ENCODE results near the gene TNFRSF18. TPM values are rescaled to one million over a fixed set of nuclear protein-coding genes. Genes with fewer than 3 reads are reported as not detected.

Gene TNFRSF18
- polyA plus RNA-seq, 2 of the 4 experiments (the other 2 are of a cell fraction) = not detected

- ChIA-PET POLR2A (no interaction called here), CTCF (interaction anchor here (9.4 kb wide), 1 partner anchor 112 kb away, joined by 46 read pairs; no protein-coding TSS in a partner anchor)
- peaks cover 36% of the 10 kb centered on the region for H3K4me1 ChIP-seq
These were observed 27.1 kb upstream of the TNFRSF18 start for GRCh38 chr1:1233567-1233892.

GRCh38 chr1:1232796-1233566 is 26.6 kb upstream of the TNFRSF18 start:
- H3K9me3 ChIP-seq = no peaks in the 10 kb centered on the region
- H3K4me2 ChIP-seq = peak overlapping the region; percentile 81
- peak overlapping the region; percentile 94 to 98 for H3K27ac ChIP-seq
- ChIA-PET CTCF (no interaction called here), POLR2A (no interaction called here)
- DNase-seq (ENCODE audit: low read depth in 1 of 2, low spot score in 1 of 2) (no peak), ATAC-seq (no peak), FAIRE-seq (no peak)
- 98% methylated on average over 22 of the region's 98 CpGs for WGBS (ENCODE audit: missing lambda C conversion rate)
- no peak for TF ChIP-seq FOXS1 (CRISPR knock-in tag; IDR thresholded peaks at IDR 0.05)
- no peak for TF ChIP-seq EHMT2 (IDR thresholded peaks at IDR 0.05; ENCODE audit: low read depth)
- TF ChIP-seq EHF (CRISPR knock-in tag; IDR thresholded peaks at IDR 0.05) = no peak
- H3K4me1 ChIP-seq = peaks cover 31% of the 10 kb centered on the region
- peak overlapping the region; percentile 52 for H3K4me3 ChIP-seq

More at GRCh38 chr1:1233567-1233892, 27.1 kb upstream of the TNFRSF18 start:
- DNase-seq (ENCODE audit: low read depth in 1 of 2, low spot score in 1 of 2) (no peak), FAIRE-seq (no peak), ATAC-seq (no peak)
- H3K4me3 ChIP-seq = peak overlapping the region; percentile 52; the same call in 1 of the 3 replicates
- H3K27ac ChIP-seq = no peak overlapping the region
- 97% methylated on average over 15 of the region's 15 CpGs for WGBS (ENCODE audit: missing lambda C conversion rate)
- H3K9me3 ChIP-seq = no peaks in the 10 kb centered on the region
- TF ChIP-seq JUNB (IDR thresholded peaks at IDR 0.05) (no peak), ZC3H11A (IDR thresholded peaks at IDR 0.05) (no peak), KDM1A (IDR thresholded peaks at IDR 0.05; ENCODE audit: low read depth) (no peak), TP53 (CRISPR knock-in tag; IDR thresholded peaks at IDR 0.05) (no peak), HES2 (IDR thresholded peaks at IDR 0.05) (no peak), EHMT2 (IDR thresholded peaks at IDR 0.05; ENCODE audit: low read depth) (no peak), RFX5 (IDR thresholded peaks at IDR 0.05) (no peak), ATOH8 (CRISPR knock-in tag; IDR thresholded peaks at IDR 0.05; ENCODE audit: low read depth) (no peak)
- peak overlapping the region; percentile 81 for H3K4me2 ChIP-seq

- ChIA-PET POLR2A (interaction anchor here (1.3 kb wide), 1 partner anchor 153 kb away, joined by 3 read pairs; no protein-coding TSS in a partner anchor), CTCF (interaction anchor here (2.4 kb wide), 1 partner anchor 110 kb away, joined by 17 read pairs; no protein-coding TSS in a partner anchor)
- 68% methylated on average over 13 of the region's 100 CpGs for WGBS (ENCODE audit: missing lambda C conversion rate)
- H3K4me1 ChIP-seq = peaks cover 24% of the 10 kb centered on the region
- no peaks in the 10 kb centered on the region for H3K9me3 ChIP-seq
- ATAC-seq (peak in 1 of 2 experiments; percentile 14; a peak in 2 of 6 replicates), FAIRE-seq (no peak), DNase-seq (ENCODE audit: low read depth in 1 of 2, low spot score in 1 of 2) (no peak)
- peak within 1 kb of the TSS; percentile 98 to 100 for H3K27ac ChIP-seq
- H3K4me3 ChIP-seq = peak within 1 kb of the TSS; percentile 97
- H3K4me2 ChIP-seq = peak within 1 kb of the TSS; percentile 98
- no peak for TF ChIP-seq MAZ (IDR thresholded peaks at IDR 0.05; ENCODE audit: borderline replicate concordance, low read depth, low read length)
- no peak for TF ChIP-seq FOXS1 (CRISPR knock-in tag; IDR thresholded peaks at IDR 0.05)
- peak; percentile 64; the same call in 1 of the 2 replicates for TF ChIP-seq HOXB5 (CRISPR knock-in tag; IDR thresholded peaks at IDR 0.05)
- 0 out of 2 replicates have a peak, but pooled peaks have one; percentile 33 for TF ChIP-seq ATOH8 (CRISPR knock-in tag; IDR thresholded peaks at IDR 0.05; ENCODE audit: low read depth)
- no peak for TF ChIP-seq CBX2 (IDR thresholded peaks at IDR 0.05; ENCODE audit: borderline replicate concordance, low read depth)
- peak; percentile 28; the same call in 1 of the 2 replicates for TF ChIP-seq POLR2A (IDR thresholded peaks at IDR 0.05; ENCODE audit: low read length)
- 0 out of 2 replicates have a peak, but pooled peaks have one; percentile 60 for TF ChIP-seq HOXB13 (CRISPR knock-in tag; IDR thresholded peaks at IDR 0.05; ENCODE audit: low read depth)
- TF ChIP-seq PHF8 (IDR thresholded peaks at IDR 0.05; ENCODE audit: borderline replicate concordance, low read depth) = no peak
- TF ChIP-seq NPAS2 (CRISPR knock-in tag; IDR thresholded peaks at IDR 0.05; ENCODE audit: borderline replicate concordance) = peak; percentile 68; the same call in 1 of the 2 replicates
- TF ChIP-seq BCL3 (IDR thresholded peaks at IDR 0.05) = 0 out of 3 replicates have a peak, but pooled peaks have one; percentile 43
- TF ChIP-seq MAX (IDR thresholded peaks at IDR 0.05) = peak; percentile 83
- TF ChIP-seq JUN (IDR thresholded peaks at IDR 0.05) = peak in 1 of 2 experiments; percentile 67; a peak in 2 of 5 replicates
These were observed 25.9 kb upstream of the TNFRSF18 start, which contains the start of gene B3GALT6 for GRCh38 chr1:1232208-1232795. B3GALT6 (plus strand) TSS chr1:1232237; CDS start chr1:1232279, 42 bp downstream.
